Type B pancreatic cell (in vitro differentiated cells): Measurements from ENCODE around the gene TGFBI. TPM values are rescaled to one million over a fixed set of nuclear protein-coding genes. Genes with fewer than 3 reads are reported as not detected.

Experiments used
- DNase-seq: peaks from one replicate; pipeline ENCODE4 v3.0.0; 2021; ENCODE audit warnings: mixed read lengths; ENCODE audit not compliant: unreplicated experiment; ENCODE audit errors: extremely low spot score
- H3K27ac Mint-ChIP-seq: 2 replicates; pipeline ENCODE4 v1.8.0; 2021; ENCODE audit warnings: mild to moderate bottlenecking, mixed read lengths
- H3K27me3 Mint-ChIP-seq: 2 replicates; pipeline ENCODE4 v1.8.0; 2021; ENCODE audit warnings: mixed read lengths
- H3K36me3 Mint-ChIP-seq: 2 replicates; pipeline ENCODE4 v1.8.0; 2021; ENCODE audit warnings: mixed read lengths
- H3K4me1 Mint-ChIP-seq: one replicate; pipeline ENCODE4 v1.8.0; 2021; ENCODE audit warnings: mixed read lengths; ENCODE audit not compliant: unreplicated experiment
- H3K4me3 Mint-ChIP-seq: 2 replicates; pipeline ENCODE4 v1.8.0; 2021; ENCODE audit warnings: mild to moderate bottlenecking, mixed read lengths
- H3K9me3 Mint-ChIP-seq: 2 replicates; pipeline ENCODE4 v1.8.0; 2021; ENCODE audit warnings: mixed read lengths
- total RNA-seq: library from RNA; stranded (reverse); gene quantifications from 2 replicates; pipeline ENCODE4 v1.2.1, GENCODE V29; 2021; ENCODE audit warnings: low replicate concordance
- TF ChIP-seq, protein P1 (sequence below): fragments of 200-600 bp; sonication (generic); conservative IDR thresholded peaks from 2 replicates; pipeline ENCODE4 v1.5.0; 2021; ENCODE audit warnings: antibody characterized with exemption, mild to moderate bottlenecking

TGFBI gene
- total RNA-seq, 1 donor from 2014 or later: 302 TPM

- H3K4me3 Mint-ChIP-seq: no peak overlapping the region
- no peak overlapping the region for H3K27ac Mint-ChIP-seq
- peak; percentile 34 for DNase-seq
- TF ChIP-seq, protein P1, sequence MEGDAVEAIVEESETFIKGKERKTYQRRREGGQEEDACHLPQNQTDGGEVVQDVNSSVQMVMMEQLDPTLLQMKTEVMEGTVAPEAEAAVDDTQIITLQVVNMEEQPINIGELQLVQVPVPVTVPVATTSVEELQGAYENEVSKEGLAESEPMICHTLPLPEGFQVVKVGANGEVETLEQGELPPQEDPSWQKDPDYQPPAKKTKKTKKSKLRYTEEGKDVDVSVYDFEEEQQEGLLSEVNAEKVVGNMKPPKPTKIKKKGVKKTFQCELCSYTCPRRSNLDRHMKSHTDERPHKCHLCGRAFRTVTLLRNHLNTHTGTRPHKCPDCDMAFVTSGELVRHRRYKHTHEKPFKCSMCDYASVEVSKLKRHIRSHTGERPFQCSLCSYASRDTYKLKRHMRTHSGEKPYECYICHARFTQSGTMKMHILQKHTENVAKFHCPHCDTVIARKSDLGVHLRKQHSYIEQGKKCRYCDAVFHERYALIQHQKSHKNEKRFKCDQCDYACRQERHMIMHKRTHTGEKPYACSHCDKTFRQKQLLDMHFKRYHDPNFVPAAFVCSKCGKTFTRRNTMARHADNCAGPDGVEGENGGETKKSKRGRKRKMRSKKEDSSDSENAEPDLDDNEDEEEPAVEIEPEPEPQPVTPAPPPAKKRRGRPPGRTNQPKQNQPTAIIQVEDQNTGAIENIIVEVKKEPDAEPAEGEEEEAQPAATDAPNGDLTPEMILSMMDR: no peak
- peaks cover 4% of the 10 kb centered on the region for H3K27me3 Mint-ChIP-seq
- H3K4me1 Mint-ChIP-seq: peaks cover 8% of the 10 kb centered on the region
- H3K36me3 Mint-ChIP-seq: peaks cover 13% of the 10 kb centered on the region
- no peaks in the 10 kb centered on the region for H3K9me3 Mint-ChIP-seq
Observed at GRCh38 chr5:136063778-136064465, 35.1 kb downstream of the TGFBI start.

DNA sequence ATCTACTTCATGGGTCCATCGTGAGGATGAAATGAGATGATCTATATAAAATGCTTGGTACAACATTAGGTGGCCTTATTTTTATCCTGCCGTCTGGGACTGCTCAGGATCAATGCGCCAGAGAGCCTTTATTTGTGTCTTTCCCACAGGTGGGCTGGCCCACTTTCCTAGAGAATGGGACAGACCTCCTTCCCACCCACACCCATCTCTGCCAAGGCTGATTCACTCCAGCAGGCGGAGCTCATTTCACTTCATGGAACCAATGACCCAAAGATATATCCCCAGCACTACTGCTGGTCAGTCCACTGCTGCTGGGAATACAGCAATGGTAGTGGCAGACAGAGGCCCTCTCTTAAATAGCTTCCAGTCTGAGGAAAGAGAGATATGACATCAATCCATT is 35.7 kb downstream of the TGFBI start:
- peaks cover 6% of the 10 kb centered on the region for H3K4me1 Mint-ChIP-seq
- H3K27me3 Mint-ChIP-seq: peaks cover 4% of the 10 kb centered on the region
- DNase-seq: no peak
- H3K27ac Mint-ChIP-seq: no peak overlapping the region
- no peaks in the 10 kb centered on the region for H3K9me3 Mint-ChIP-seq
- no peak overlapping the region for H3K4me3 Mint-ChIP-seq
- H3K36me3 Mint-ChIP-seq: peaks cover 13% of the 10 kb centered on the region
- TF ChIP-seq, protein P1: no peak

DNA sequence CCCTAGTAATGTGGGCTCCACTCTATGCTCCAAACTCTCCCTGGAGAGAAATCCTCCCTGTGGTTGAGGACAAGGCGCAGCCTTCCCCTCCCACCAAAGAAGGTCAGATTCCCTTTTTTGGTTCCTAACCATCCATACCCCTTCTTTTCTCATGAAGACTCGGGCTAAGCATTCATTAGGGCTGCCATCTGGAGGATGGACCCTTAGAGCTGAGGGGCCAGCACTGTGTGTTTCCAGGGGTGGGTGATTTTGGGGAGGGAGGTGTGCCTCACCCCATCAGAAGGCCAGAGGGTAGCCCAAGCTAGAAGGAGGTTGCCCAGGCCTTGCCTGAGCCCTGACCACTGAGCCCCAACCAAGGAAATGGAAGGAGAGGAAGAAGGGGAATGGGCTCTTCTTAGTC is 36.8 kb downstream of the TGFBI start:
- Mint-ChIP-seq H3K4me1 (peaks cover 6% of the 10 kb centered on the region), H3K4me3 (no peak overlapping the region), H3K27ac (no peak overlapping the region), H3K27me3 (peaks cover 4% of the 10 kb centered on the region), H3K9me3 (peaks cover 4% of the 10 kb centered on the region), H3K36me3 (peaks cover 13% of the 10 kb centered on the region)
- no peak for DNase-seq
- TF ChIP-seq, protein P1: no peak

GRCh38 chr5:136066661-136067271 is 38.0 kb downstream of the TGFBI start:
- Mint-ChIP-seq H3K4me1 (peaks cover 9% of the 10 kb centered on the region), H3K4me3 (no peak overlapping the region), H3K27me3 (peaks cover 4% of the 10 kb centered on the region), H3K36me3 (peaks cover 13% of the 10 kb centered on the region), H3K9me3 (peaks cover 9% of the 10 kb centered on the region), H3K27ac (peak overlapping the region; percentile 27)
- peak; percentile 39 for DNase-seq
- TF ChIP-seq, protein P1: no peak

- no peak overlapping the region for H3K4me3 Mint-ChIP-seq
- DNase-seq: no peak
- peaks cover 9% of the 10 kb centered on the region for H3K4me1 Mint-ChIP-seq
- peaks cover 11% of the 10 kb centered on the region for H3K9me3 Mint-ChIP-seq
- H3K27me3 Mint-ChIP-seq: peaks cover 4% of the 10 kb centered on the region
- TF ChIP-seq, protein P1: no peak
- H3K36me3 Mint-ChIP-seq: peaks cover 12% of the 10 kb centered on the region
- no peak overlapping the region for H3K27ac Mint-ChIP-seq
Observed at GRCh38 chr5:136067422-136067821, 38.6 kb downstream of the TGFBI start.
